MM.1S (cell line): ENCODE data around the gene GID4.

Source experiments
- EZH2 ChIP-seq: fragments of 300-600 bp; sonication (generic); optimal IDR thresholded peaks from 2 replicates; pipeline ENCODE3; 2017; ENCODE audit warnings: low read depth, mild to moderate bottlenecking, antibody characterized with exemption, low read length, mixed read lengths
- EZH2phosphoT487 ChIP-seq: fragments of 300-600 bp; sonication (generic); IDR thresholded peaks from 2 replicates; pipeline ENCODE4 v1.6.1; 2018; ENCODE audit warnings: antibody characterized with exemption, low read length
- TF ChIP-seq, protein P1 (sequence below): fragments of 300-600 bp; sonication (generic); IDR thresholded peaks from 2 replicates; pipeline ENCODE4 v1.5.1; 2016; ENCODE audit warnings: antibody characterized with exemption, low read length, mixed read lengths

- TF ChIP-seq, protein P1, sequence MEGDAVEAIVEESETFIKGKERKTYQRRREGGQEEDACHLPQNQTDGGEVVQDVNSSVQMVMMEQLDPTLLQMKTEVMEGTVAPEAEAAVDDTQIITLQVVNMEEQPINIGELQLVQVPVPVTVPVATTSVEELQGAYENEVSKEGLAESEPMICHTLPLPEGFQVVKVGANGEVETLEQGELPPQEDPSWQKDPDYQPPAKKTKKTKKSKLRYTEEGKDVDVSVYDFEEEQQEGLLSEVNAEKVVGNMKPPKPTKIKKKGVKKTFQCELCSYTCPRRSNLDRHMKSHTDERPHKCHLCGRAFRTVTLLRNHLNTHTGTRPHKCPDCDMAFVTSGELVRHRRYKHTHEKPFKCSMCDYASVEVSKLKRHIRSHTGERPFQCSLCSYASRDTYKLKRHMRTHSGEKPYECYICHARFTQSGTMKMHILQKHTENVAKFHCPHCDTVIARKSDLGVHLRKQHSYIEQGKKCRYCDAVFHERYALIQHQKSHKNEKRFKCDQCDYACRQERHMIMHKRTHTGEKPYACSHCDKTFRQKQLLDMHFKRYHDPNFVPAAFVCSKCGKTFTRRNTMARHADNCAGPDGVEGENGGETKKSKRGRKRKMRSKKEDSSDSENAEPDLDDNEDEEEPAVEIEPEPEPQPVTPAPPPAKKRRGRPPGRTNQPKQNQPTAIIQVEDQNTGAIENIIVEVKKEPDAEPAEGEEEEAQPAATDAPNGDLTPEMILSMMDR = no peak
- TF ChIP-seq EZH2 (no peak), EZH2phosphoT487 (no peak)
These were observed 45.0 kb downstream of the GID4 start for GRCh38 chr17:18084256-18084655.
